Right cardiac atrium (tissue), 5 donors: Measurements from ENCODE around the gene MYH10. TPM values are rescaled to one million over a fixed set of nuclear protein-coding genes. Genes with fewer than 3 reads are reported as not detected.

ENCODE experiments used
- ATAC-seq, 2 donors: fragments of 200-7000 bp; cut with Tn5 transposase; one replicate each; pipeline versions ENCODE4 v1.8.0 to v1.9.1; 2020; ENCODE audit warnings: moderate library complexity in 2 of 2, mild to moderate bottlenecking in 1 of 2
- DNase-seq, 3 donors: peaks; one replicate each; pipeline ENCODE4 v3.0.0-alpha.2; 2020
- H3K27ac ChIP-seq: one replicate; pipeline ENCODE4 v1.5.1; 2013; ENCODE audit warnings: mild to moderate bottlenecking, low read length, control low read depth, moderate library complexity
- H3K27me3 ChIP-seq: one replicate; pipeline ENCODE4 v1.6.1; 2013; ENCODE audit not compliant: control insufficient read depth, insufficient read depth
- H3K4me1 ChIP-seq: one replicate; pipeline ENCODE4 v1.6.1; 2013; ENCODE audit warnings: low read length; ENCODE audit not compliant: control insufficient read depth, insufficient read depth
- H3K4me3 ChIP-seq: one replicate; pipeline ENCODE4 v1.5.1; 2013; ENCODE audit warnings: low read length, control low read depth
- H3K9me3 ChIP-seq: one replicate; pipeline ENCODE4 v1.6.1; 2013; ENCODE audit warnings: low read length; ENCODE audit not compliant: control insufficient read depth
- WGBS: extraction: QIAGEN DNeasy Blood & Tissue Kit; methylation state at CpG from one replicate; pipeline ENCODE4 v1.1.7; 2013; 5-methylcytosine and 5-hydroxymethylcytosine counted together
- intact Hi-C, 4 donors: fragments of 100-400 bp; cut with DNase I; formaldehyde crosslinking; loops; one replicate each; pipeline versions ENCODE4 v1.11.0 to v1.14.0; 2022 to 2023
- polyA plus RNA-seq: library from polyadenylated mRNA; stranded (reverse); fragments of 200-250 nt; gene quantifications from one replicate; pipeline ENCODE4 v1.2.3, GENCODE V29; 2013
- total RNA-seq, 4 donors: library from RNA; stranded (reverse); fragmentation: NEBNext Ultra II Directional; extraction: Animal tissue kit (Norgen Biotek cat#: 25700); gene quantifications; one replicate each; pipeline ENCODE4 v1.2.1, GENCODE V29; 2021
- donor health status: healthy with polysubstance abuse.
- donor health status: DM: no; HTN: yes; CAD: no.
- donor health status: DM: no; HTN: no; CAD: no.
- donor health status: DM: no; HTN: yes; CAD: no; lungs with severe emphysema.
- donor health status: DM: yes; HTN: yes; CAD: no.

The MYH10 gene
- total and polyA plus RNA-seq, 5 donors, result 21.8 to 75.2 (median 58.4) TPM

- no peak overlapping the region for H3K4me3 ChIP-seq
- H3K27me3 ChIP-seq, result no peaks in the 10 kb centered on the region
- peak in 1 of 3 donors; percentile 50 for DNase-seq
- no peaks in the 10 kb centered on the region for H3K9me3 ChIP-seq
- H3K27ac ChIP-seq, result no peak overlapping the region
- WGBS, result 93% methylated on average over 21 of the region's 22 CpGs
- intact Hi-C loops, result no loop called here
- no peak for ATAC-seq
- no peaks in the 10 kb centered on the region for H3K4me1 ChIP-seq
Measured at GRCh38 chr17:8481089-8481488, 149.4 kb downstream of the MYH10 start.

GRCh38 chr17:8480011-8480976 lies 150.2 kb downstream of the MYH10 start:
- DNase-seq (peak in 1 of 3 donors; percentile 61), ATAC-seq (peak in 1 of 2 donors; percentile 14)
- no peak overlapping the region for H3K4me3 ChIP-seq
- H3K27me3 ChIP-seq, result no peaks in the 10 kb centered on the region
- no peaks in the 10 kb centered on the region for H3K4me1 ChIP-seq
- no peak overlapping the region for H3K27ac ChIP-seq
- no peaks in the 10 kb centered on the region for H3K9me3 ChIP-seq
- WGBS, result 71% methylated on average over 33 of the region's 33 CpGs
- intact Hi-C loops, result no loop called here

GRCh38 chr17:8479431-8479947 lies 151.0 kb downstream of the MYH10 start:
- Histone ChIP-seq H3K27ac (no peak overlapping the region), H3K9me3 (no peaks in the 10 kb centered on the region), H3K4me3 (no peak overlapping the region), H3K27me3 (no peaks in the 10 kb centered on the region), H3K4me1 (no peaks in the 10 kb centered on the region)
- peak; percentile 84 to 90 (median 90) for DNase-seq
- WGBS, result 50% methylated on average over 11 of the region's 11 CpGs
- intact Hi-C loops, result no loop called here
- ATAC-seq, result peak; percentile 74 to 90

GRCh38 chr17:8477715-8478441 lies 152.6 kb downstream of the MYH10 start:
- WGBS, result 90% methylated on average over 22 of the region's 22 CpGs
- intact Hi-C loops, result no loop called here
- H3K27me3 ChIP-seq, result no peaks in the 10 kb centered on the region
- DNase-seq (no peak), ATAC-seq (no peak)
- no peak overlapping the region for H3K27ac ChIP-seq
- H3K4me1 ChIP-seq, result no peaks in the 10 kb centered on the region
- no peaks in the 10 kb centered on the region for H3K9me3 ChIP-seq
- no peak overlapping the region for H3K4me3 ChIP-seq

GRCh38 chr17:8477171-8477570 lies 153.4 kb downstream of the MYH10 start:
- Histone ChIP-seq H3K27me3 (no peaks in the 10 kb centered on the region), H3K27ac (no peak overlapping the region), H3K4me1 (no peaks in the 10 kb centered on the region), H3K9me3 (no peaks in the 10 kb centered on the region), H3K4me3 (no peak overlapping the region)
- intact Hi-C loops, result no loop called here
- ATAC-seq (no peak), DNase-seq (no peak)
- 89% methylated on average over 8 of the region's 8 CpGs for WGBS

GRCh38 chr17:8476741-8477140 lies 153.8 kb downstream of the MYH10 start:
- Histone ChIP-seq H3K4me3 (no peak overlapping the region), H3K4me1 (no peaks in the 10 kb centered on the region), H3K27me3 (no peaks in the 10 kb centered on the region), H3K9me3 (no peaks in the 10 kb centered on the region), H3K27ac (no peak overlapping the region)
- DNase-seq, result no peak
- ATAC-seq, result no peak
- intact Hi-C loops, result no loop called here
- WGBS, result 90% methylated on average over 22 of the region's 22 CpGs

- Histone ChIP-seq H3K9me3 (no peaks in the 10 kb centered on the region), H3K27ac (no peak overlapping the region), H3K27me3 (no peaks in the 10 kb centered on the region), H3K4me1 (peaks cover 1% of the 10 kb centered on the region), H3K4me3 (no peak overlapping the region)
- intact Hi-C loops, result no loop called here
- WGBS, result 66% methylated on average over 16 of the region's 16 CpGs
- DNase-seq, result no peak
- ATAC-seq, result no peak
Measured at GRCh38 chr17:8475781-8476180, 154.7 kb downstream of the MYH10 start.

- ATAC-seq (no peak), DNase-seq (no peak)
- Histone ChIP-seq H3K4me1 (peaks cover 5% of the 10 kb centered on the region), H3K27me3 (no peaks in the 10 kb centered on the region), H3K4me3 (no peak overlapping the region), H3K9me3 (no peaks in the 10 kb centered on the region), H3K27ac (no peak overlapping the region)
- 93% methylated on average over 9 of the region's 9 CpGs for WGBS
- intact Hi-C loops, result no loop called here
Measured at GRCh38 chr17:8475227-8475626, 155.3 kb downstream of the MYH10 start.

- H3K4me3 ChIP-seq, result no peak overlapping the region
- DNase-seq, result no peak
- H3K4me1 ChIP-seq, result peaks cover 8% of the 10 kb centered on the region
- no peak for ATAC-seq
- intact Hi-C loops, result no loop called here
- H3K27me3 ChIP-seq, result no peaks in the 10 kb centered on the region
- WGBS, result 82% methylated on average over 15 of the region's 15 CpGs
- H3K27ac ChIP-seq, result no peak overlapping the region
- no peaks in the 10 kb centered on the region for H3K9me3 ChIP-seq
Measured at GRCh38 chr17:8474826-8475225, 155.7 kb downstream of the MYH10 start.

- Histone ChIP-seq H3K4me3 (no peak overlapping the region), H3K9me3 (no peaks in the 10 kb centered on the region), H3K27ac (no peak overlapping the region), H3K27me3 (no peaks in the 10 kb centered on the region), H3K4me1 (peaks cover 8% of the 10 kb centered on the region)
- intact Hi-C loops, result no loop called here
- ATAC-seq, result no peak
- WGBS, result 89% methylated on average over 13 of the region's 13 CpGs
- no peak for DNase-seq
Measured at GRCh38 chr17:8473451-8474192, 156.9 kb downstream of the MYH10 start.
